HG02759 (cell line): ENCODE measurements around the gene POLD3.

Experiments used
- ATAC-seq: cut with Tn5 transposase; IDR thresholded peaks from one replicate; pipeline ENCODE4 v1.9.1; 2021; ENCODE audit warnings: mild to moderate bottlenecking, moderate library complexity; ENCODE audit not compliant: unreplicated experiment

POLD3 gene

GRCh38 chr11:74670171-74670570 is 77.8 kb downstream of the POLD3 start:
- no peak for ATAC-seq

GRCh38 chr11:74671520-74672196 is 79.3 kb downstream of the POLD3 start:
- ATAC-seq: no peak

GRCh38 chr11:74672332-74672955 is 80.1 kb downstream of the POLD3 start:
- no peak for ATAC-seq

- no peak for ATAC-seq
These were observed 80.7 kb downstream of the POLD3 start for GRCh38 chr11:74672956-74673692.

GRCh38 chr11:74673693-74674360 is 81.4 kb downstream of the POLD3 start:
- no peak for ATAC-seq

GRCh38 chr11:74675761-74676160 is 83.4 kb downstream of the POLD3 start:
- no peak for ATAC-seq

GRCh38 chr11:74676596-74676995 is 84.2 kb downstream of the POLD3 start:
- ATAC-seq: no peak

GRCh38 chr11:74677131-74677530 is 84.7 kb downstream of the POLD3 start:
- no peak for ATAC-seq

GRCh38 chr11:74678041-74678440 is 85.7 kb downstream of the POLD3 start:
- no peak for ATAC-seq

GRCh38 chr11:74678591-74679512 is 86.5 kb downstream of the POLD3 start:
- no peak for ATAC-seq

- no peak for ATAC-seq
These were observed 87.1 kb downstream of the POLD3 start for GRCh38 chr11:74679513-74679865.

GRCh38 chr11:74680035-74680671 is 87.8 kb downstream of the POLD3 start:
- ATAC-seq: no peak

GRCh38 chr11:74680703-74681531 is 88.5 kb downstream of the POLD3 start:
- no peak for ATAC-seq

GRCh38 chr11:74681686-74682651 is 89.6 kb downstream of the POLD3 start:
- no peak for ATAC-seq

GRCh38 chr11:74682731-74683278 is 90.4 kb downstream of the POLD3 start:
- ATAC-seq: no peak

- no peak for ATAC-seq
These were observed 91.0 kb downstream of the POLD3 start for GRCh38 chr11:74683279-74683871.

GRCh38 chr11:74683941-74684481 is 91.6 kb downstream of the POLD3 start:
- no peak for ATAC-seq
